Immature natural killer cell (primary cell): ENCODE results near the gene CACNA1D. TPM values are rescaled to one million over a fixed set of nuclear protein-coding genes. Genes with fewer than 3 reads are reported as not detected.

Experiments used
- DNase-seq, 3 donors: peaks; one replicate each; pipeline ENCODE4 v3.0.0; 2022; ENCODE audit warnings: mixed read lengths in 1 of 3
- H3K27ac Mint-ChIP-seq, 6 donors: one replicate each; pipeline ENCODE4 v1.8.0; 2020; ENCODE audit warnings: mixed read lengths in 6 of 6, mild to moderate bottlenecking in 5 of 6, inconsistent platforms in 4 of 6, moderate library complexity in 3 of 6
- H3K27me3 Mint-ChIP-seq, 3 donors: one replicate each; pipeline ENCODE4 v1.8.0; 2020 to 2021; ENCODE audit warnings: low read depth in 3 of 3, mild to moderate bottlenecking in 3 of 3, mixed read lengths in 3 of 3, moderate library complexity in 3 of 3, inconsistent platforms in 1 of 3
- H3K36me3 Mint-ChIP-seq, 3 donors: one replicate each; pipeline ENCODE4 v1.8.0; 2020; ENCODE audit warnings: mixed read lengths in 3 of 3, inconsistent platforms in 2 of 3, mild to moderate bottlenecking in 2 of 3
- H3K4me1 Mint-ChIP-seq, 2 donors: one replicate each; pipeline ENCODE4 v1.8.0; 2020; ENCODE audit warnings: inconsistent platforms in 2 of 2, mild to moderate bottlenecking in 2 of 2, mixed read lengths in 2 of 2, moderate library complexity in 1 of 2
- H3K4me3 Mint-ChIP-seq, 5 donors: one replicate each; pipeline ENCODE4 v1.8.0; 2020; ENCODE audit warnings: mild to moderate bottlenecking in 5 of 5, mixed read lengths in 5 of 5, inconsistent platforms in 3 of 5, moderate library complexity in 3 of 5
- H3K9me3 Mint-ChIP-seq, 6 donors: one replicate each; pipeline ENCODE4 v1.8.0; 2020; ENCODE audit warnings: mild to moderate bottlenecking in 6 of 6, mixed read lengths in 6 of 6, inconsistent platforms in 4 of 6, moderate library complexity in 3 of 6
- polyA plus RNA-seq, 3 donors: library from polyadenylated mRNA; unstranded; fragments of 300-500 nt; fragmentation: Illumina TruSeq; gene quantifications; one replicate each; pipeline ENCODE4 v1.2.3, GENCODE V29; 2021

Gene CACNA1D
- polyA plus RNA-seq, 3 donors from 2014 or later = not detected

GRCh38 chr3:53799338-53799865 is 305.0 kb downstream of the CACNA1D start:
- H3K4me3 Mint-ChIP-seq = no peak overlapping the region
- no peaks in the 10 kb centered on the region for H3K4me1 Mint-ChIP-seq
- no peak for DNase-seq
- no peaks in the 10 kb centered on the region for H3K9me3 Mint-ChIP-seq
- H3K27me3 Mint-ChIP-seq = peaks cover 3 to 7% (median 4%) of the 10 kb centered on the region in 3 donors
- no peak overlapping the region for H3K27ac Mint-ChIP-seq
- no peaks in the 10 kb centered on the region for H3K36me3 Mint-ChIP-seq

GRCh38 chr3:53800041-53800906 is 305.9 kb downstream of the CACNA1D start:
- Mint-ChIP-seq H3K27ac (no peak overlapping the region), H3K9me3 (no peaks in the 10 kb centered on the region)

GRCh38 chr3:53801319-53801718 is 306.9 kb downstream of the CACNA1D start:
- DNase-seq = no peak
- Mint-ChIP-seq H3K36me3 (no peaks in the 10 kb centered on the region), H3K27ac (no peak overlapping the region), H3K4me3 (no peak overlapping the region), H3K27me3 (peaks cover 0 to 7% (median 0%) of the 10 kb centered on the region in 3 donors), H3K4me1 (no peaks in the 10 kb centered on the region), H3K9me3 (no peaks in the 10 kb centered on the region)

More at GRCh38 chr3:53800041-53800906, 305.9 kb downstream of the CACNA1D start:
- DNase-seq = no peak
- Mint-ChIP-seq H3K4me1 (no peaks in the 10 kb centered on the region), H3K4me3 (no peak overlapping the region), H3K27me3 (peaks cover 0 to 7% (median 4%) of the 10 kb centered on the region in 3 donors), H3K36me3 (no peaks in the 10 kb centered on the region)

GRCh38 chr3:53802256-53802880 is 308.0 kb downstream of the CACNA1D start:
- Mint-ChIP-seq H3K36me3 (no peaks in the 10 kb centered on the region), H3K4me3 (no peak overlapping the region), H3K27ac (no peak overlapping the region), H3K27me3 (peaks cover 0 to 11% (median 0%) of the 10 kb centered on the region in 3 donors), H3K9me3 (no peaks in the 10 kb centered on the region), H3K4me1 (no peaks in the 10 kb centered on the region)
- no peak for DNase-seq

GRCh38 chr3:53803124-53803815 is 308.9 kb downstream of the CACNA1D start:
- Mint-ChIP-seq H3K27ac (no peak overlapping the region), H3K4me3 (no peak overlapping the region), H3K27me3 (peaks cover 0 to 8% (median 0%) of the 10 kb centered on the region in 3 donors), H3K36me3 (no peaks in the 10 kb centered on the region), H3K4me1 (no peaks in the 10 kb centered on the region), H3K9me3 (no peaks in the 10 kb centered on the region)
- no peak for DNase-seq

GRCh38 chr3:53803816-53804695 is 309.6 kb downstream of the CACNA1D start:
- H3K27ac Mint-ChIP-seq = no peak overlapping the region
- no peaks in the 10 kb centered on the region for H3K36me3 Mint-ChIP-seq
- no peaks in the 10 kb centered on the region for H3K9me3 Mint-ChIP-seq
- H3K4me1 Mint-ChIP-seq = no peaks in the 10 kb centered on the region
- peaks cover 0 to 7% (median 0%) of the 10 kb centered on the region in 3 donors for H3K27me3 Mint-ChIP-seq
- DNase-seq = no peak
- no peak overlapping the region for H3K4me3 Mint-ChIP-seq

- Mint-ChIP-seq H3K4me1 (no peaks in the 10 kb centered on the region), H3K27me3 (peaks cover 0 to 7% (median 0%) of the 10 kb centered on the region in 3 donors), H3K4me3 (no peak overlapping the region), H3K27ac (no peak overlapping the region), H3K9me3 (no peaks in the 10 kb centered on the region), H3K36me3 (no peaks in the 10 kb centered on the region)
- no peak for DNase-seq
Measured at GRCh38 chr3:53804697-53805462, 310.5 kb downstream of the CACNA1D start.

- no peak for DNase-seq
- peaks cover 0 to 7% (median 0%) of the 10 kb centered on the region in 3 donors for H3K27me3 Mint-ChIP-seq
- no peaks in the 10 kb centered on the region for H3K36me3 Mint-ChIP-seq
- no peaks in the 10 kb centered on the region for H3K4me1 Mint-ChIP-seq
- H3K27ac Mint-ChIP-seq = no peak overlapping the region
- no peaks in the 10 kb centered on the region for H3K9me3 Mint-ChIP-seq
- no peak overlapping the region for H3K4me3 Mint-ChIP-seq
Measured at GRCh38 chr3:53805463-53806159, 311.2 kb downstream of the CACNA1D start.

- no peaks in the 10 kb centered on the region for H3K4me1 Mint-ChIP-seq
- H3K4me3 Mint-ChIP-seq = no peak overlapping the region
- H3K27ac Mint-ChIP-seq = no peak overlapping the region
- H3K27me3 Mint-ChIP-seq = peaks cover 0 to 4% (median 0%) of the 10 kb centered on the region in 3 donors
- no peak for DNase-seq
- no peaks in the 10 kb centered on the region for H3K9me3 Mint-ChIP-seq
- H3K36me3 Mint-ChIP-seq = no peaks in the 10 kb centered on the region
Measured at GRCh38 chr3:53806182-53807116, 312.0 kb downstream of the CACNA1D start.

GRCh38 chr3:53807117-53807810 is 312.9 kb downstream of the CACNA1D start:
- H3K36me3 Mint-ChIP-seq = no peaks in the 10 kb centered on the region
- no peaks in the 10 kb centered on the region for H3K4me1 Mint-ChIP-seq
- no peaks in the 10 kb centered on the region for H3K9me3 Mint-ChIP-seq
- DNase-seq = no peak
- H3K27me3 Mint-ChIP-seq = peaks cover 0 to 4% (median 0%) of the 10 kb centered on the region in 3 donors
- H3K27ac Mint-ChIP-seq = no peak overlapping the region
- H3K4me3 Mint-ChIP-seq = no peak overlapping the region

- Mint-ChIP-seq H3K36me3 (no peaks in the 10 kb centered on the region), H3K4me1 (no peaks in the 10 kb centered on the region), H3K4me3 (no peak overlapping the region), H3K27ac (no peak overlapping the region), H3K9me3 (no peaks in the 10 kb centered on the region), H3K27me3 (peaks cover 0 to 4% (median 3%) of the 10 kb centered on the region in 3 donors)
- DNase-seq = no peak
Measured at GRCh38 chr3:53808496-53808895, 314.1 kb downstream of the CACNA1D start.
